IMR-90 (cell line): ENCODE results near the gene EIF2S2. TPM values are rescaled to one million over a fixed set of nuclear protein-coding genes. Genes with fewer than 3 reads are reported as not detected.

Source experiments
- ATAC-seq: fragments of 200-7000 bp; cut with Tn5 transposase; 2 replicates; pipeline ENCODE4 v1.9.1; 2020; ENCODE audit warnings: low read depth, mild to moderate bottlenecking, moderate library complexity
- BruUV-seq: library from RNA; stranded (reverse); fragments of 400-500 nt; replicated peaks from 2 replicates; lab custom pipeline; 2021; lab: Mats Ljungman, UMichigan
- CTCF ChIA-PET: fragments of 300-600 bp; formaldehyde crosslinking; extraction: SDS; loops from one replicate; lab custom pipeline; 2021; ENCODE audit warnings: antibody characterized with exemption; lab: Yijun Ruan, JAX
- POLR2A ChIA-PET: fragments of 300-600 bp; sonication (Branson Sonifier 250); formaldehyde crosslinking; loops from one replicate; lab custom pipeline; 2022; ENCODE audit warnings: antibody characterized with exemption; ENCODE audit not compliant: unreplicated experiment; lab: Charles Lee
- DNase-seq: peaks from one replicate; pipeline ENCODE4 v3.0.0; 2013
- H2AFZ ChIP-seq: replicated peaks from 2 replicates; pipeline ENCODE3; 2013; ENCODE audit warnings: low read length, mild to moderate bottlenecking; ENCODE audit not compliant: poor library complexity
- H2AK5ac ChIP-seq: 2 replicates; pipeline ENCODE4 v1.6.1; 2013; ENCODE audit warnings: low read depth, low read length, inconsistent platforms
- H2AK9ac ChIP-seq: replicated peaks from 2 replicates; pipeline ENCODE3; 2013; ENCODE audit warnings: mild to moderate bottlenecking, low read depth, low read length, moderate library complexity; ENCODE audit not compliant: poor library complexity
- H2BK120ac ChIP-seq: 2 replicates; pipeline ENCODE4 v1.6.1; 2013; ENCODE audit warnings: low read depth, low read length, inconsistent platforms
- H2BK15ac ChIP-seq: 3 replicates; pipeline ENCODE4 v1.6.1; 2013; ENCODE audit warnings: low read depth, low read length, inconsistent platforms
- H2BK20ac ChIP-seq: 2 replicates; pipeline ENCODE4 v1.6.1; 2013; ENCODE audit warnings: low read depth, mild to moderate bottlenecking, inconsistent platforms, low read length, moderate library complexity
- H2BK5ac ChIP-seq: 2 replicates; pipeline ENCODE4 v1.6.1; 2013; ENCODE audit warnings: mild to moderate bottlenecking, low read depth, low read length, inconsistent platforms; ENCODE audit not compliant: poor library complexity, severe bottlenecking
- H3K14ac ChIP-seq: replicated peaks from 2 replicates; pipeline ENCODE4 v1.6.1; 2013; ENCODE audit warnings: low read depth, low read length, inconsistent platforms
- H3K18ac ChIP-seq: 2 replicates; pipeline ENCODE4 v1.6.1; 2013; ENCODE audit warnings: low read depth, low read length, control low read depth
- H3K23ac ChIP-seq: 2 replicates; pipeline ENCODE4 v1.6.1; 2013; ENCODE audit warnings: low read depth, low read length, inconsistent platforms
- H3K27ac ChIP-seq: 2 replicates; pipeline ENCODE4 v1.5.1; 2013; ENCODE audit warnings: mild to moderate bottlenecking, control low read depth, low read length; ENCODE audit not compliant: insufficient read depth
- H3K27me3 ChIP-seq: 2 replicates; pipeline ENCODE4 v1.6.1; 2013; ENCODE audit warnings: low read length; ENCODE audit not compliant: control insufficient read depth, insufficient read depth
- H3K36me3 ChIP-seq: 2 replicates; pipeline ENCODE4 v1.6.1; 2013; ENCODE audit warnings: low read length, mixed read lengths; ENCODE audit not compliant: control insufficient read depth, insufficient read depth
- H3K4ac ChIP-seq: 2 replicates; pipeline ENCODE4 v1.6.1; 2013; ENCODE audit warnings: low read depth, low read length, inconsistent platforms
- H3K4me1 ChIP-seq: 2 replicates; pipeline ENCODE4 v1.6.1; 2013; ENCODE audit warnings: low read length, mixed read lengths; ENCODE audit not compliant: control insufficient read depth, insufficient read depth
- H3K4me2 ChIP-seq: 2 replicates; pipeline ENCODE4 v1.6.1; 2013; ENCODE audit warnings: low read depth, mild to moderate bottlenecking, control low read depth, low read length, moderate library complexity
- H3K4me3 ChIP-seq: 2 replicates; pipeline ENCODE4 v1.5.1; 2013; ENCODE audit warnings: low read depth, mild to moderate bottlenecking, control low read depth, low read length, moderate library complexity; ENCODE audit not compliant: insufficient read depth
- H3K56ac ChIP-seq: 2 replicates; pipeline ENCODE4 v1.6.1; 2013; ENCODE audit warnings: low read length, inconsistent platforms; ENCODE audit not compliant: insufficient read depth; ENCODE audit errors: extremely low read depth
- H3K79me1 ChIP-seq, 2 experiments: 2 replicates each; pipeline ENCODE4 v1.6.1; 2013; ENCODE audit warnings: low read length in 2 of 2, inconsistent platforms in 1 of 2, low read depth in 1 of 2
- H3K9ac ChIP-seq: 2 replicates; pipeline ENCODE4 v1.6.1; 2013; ENCODE audit warnings: low read depth, low read length, control low read depth
- H3K9me1 ChIP-seq: 2 replicates; pipeline ENCODE4 v1.6.1; 2013; ENCODE audit warnings: low read length, inconsistent platforms; ENCODE audit not compliant: insufficient read depth
- H3K9me3 ChIP-seq: 2 replicates; pipeline ENCODE4 v1.6.1; 2013; ENCODE audit warnings: low read length; ENCODE audit not compliant: control insufficient read depth, insufficient read depth
- H4K20me1 ChIP-seq: 2 replicates; pipeline ENCODE4 v1.6.1; 2013; ENCODE audit warnings: low read length, inconsistent platforms; ENCODE audit not compliant: insufficient read depth
- H4K5ac ChIP-seq: 2 replicates; pipeline ENCODE4 v1.6.1; 2013; ENCODE audit warnings: mild to moderate bottlenecking, low read depth, low read length, control low read depth
- H4K8ac ChIP-seq, 2 experiments: 2 replicates each; pipeline ENCODE4 v1.6.1; 2013; ENCODE audit warnings: low read depth in 2 of 2, low read length in 2 of 2, control low read depth in 1 of 2, inconsistent platforms in 1 of 2
- H4K91ac ChIP-seq: 2 replicates; pipeline ENCODE4 v1.6.1; 2013; ENCODE audit warnings: low read depth, low read length, inconsistent platforms; ENCODE audit not compliant: insufficient read depth
- BHLHE40 ChIP-seq: fragments of 150-350 bp; IDR thresholded peaks from 2 replicates; pipeline ENCODE4 v1.6.1; 2016; ENCODE audit warnings: mild to moderate bottlenecking, low read depth, low read length
- CEBPB ChIP-seq: IDR thresholded peaks from 2 replicates; pipeline ENCODE4 v1.6.1; 2012; ENCODE audit warnings: low read depth, low read length, improper control_type of control experiment
- CHD1 ChIP-seq: IDR thresholded peaks from 2 replicates; pipeline ENCODE4 v1.6.1; 2012; ENCODE audit warnings: low read depth, low read length, improper control_type of control experiment
- CTCF ChIP-seq: conservative IDR thresholded peaks from 2 replicates; pipeline ENCODE4 v1.5.1; 2012; ENCODE audit warnings: mild to moderate bottlenecking, low read depth, low read length, improper control_type of control experiment
- ELK1 ChIP-seq: fragments of 150-350 bp; IDR thresholded peaks from 2 replicates; pipeline ENCODE4 v1.6.1; 2016; ENCODE audit warnings: low read depth, mild to moderate bottlenecking, low read length, moderate library complexity, borderline replicate concordance
- FOS ChIP-seq: fragments of 150-350 bp; IDR thresholded peaks from 2 replicates; pipeline ENCODE4 v1.6.1; 2016; ENCODE audit warnings: low read depth, low read length
- MAFK ChIP-seq: IDR thresholded peaks from 2 replicates; pipeline ENCODE4 v1.6.1; 2012; ENCODE audit warnings: low read depth, low read length, improper control_type of control experiment
- MAZ ChIP-seq: IDR thresholded peaks from 2 replicates; pipeline ENCODE4 v1.6.1; 2012; ENCODE audit warnings: low read depth, mild to moderate bottlenecking, low read length, improper control_type of control experiment, moderate library complexity, borderline replicate concordance
- MXI1 ChIP-seq: IDR thresholded peaks from 2 replicates; pipeline ENCODE4 v1.6.1; 2012; ENCODE audit warnings: low read depth, mild to moderate bottlenecking, low read length, moderate library complexity, borderline replicate concordance
- NFE2L2 ChIP-seq: fragments of 150-350 bp; IDR thresholded peaks from 2 replicates; pipeline ENCODE4 v1.6.1; 2016; ENCODE audit warnings: low read depth, mild to moderate bottlenecking, low read length
- POLR2A ChIP-seq: IDR thresholded peaks from 2 replicates; pipeline ENCODE4 v1.6.1; 2012; ENCODE audit warnings: mild to moderate bottlenecking, low read depth, low read length
- RCOR1 ChIP-seq: IDR thresholded peaks from 2 replicates; pipeline ENCODE4 v1.6.1; 2012; ENCODE audit warnings: mild to moderate bottlenecking, low read length, improper control_type of control experiment; ENCODE audit not compliant: insufficient replicate concordance
- RFX5 ChIP-seq: IDR thresholded peaks from 2 replicates; pipeline ENCODE4 v1.8.0; 2012; ENCODE audit warnings: low read depth, mild to moderate bottlenecking, low read length, moderate library complexity
- WGBS, 2 experiments: methylation state at CpG; one replicate each; pipeline versions ENCODE4 v1.1.5 to v1.1.7; 2013; ENCODE audit warnings: missing lambda C conversion rate in 2 of 2; ENCODE audit not compliant: insufficient read length in 1 of 2; ENCODE audit errors: extremely low coverage in 2 of 2; 5-methylcytosine and 5-hydroxymethylcytosine counted together
- dilution Hi-C: fragments of 300-500 bp; cut with HindIII; formaldehyde crosslinking; loops from one replicate; pipeline ENCODE4 v1.14.3; 2018; ENCODE audit warnings: low sequenced_read_pairs; ENCODE audit not compliant: unreplicated experiment
- in situ Hi-C: fragments of 300-500 bp; cut with MboI; formaldehyde crosslinking; loops from 3 replicates; pipeline ENCODE4 v1.14.3; 2019; ENCODE audit warnings: low sequenced_read_pairs, inconsistent platforms, mixed read lengths
- intact Hi-C: fragments of 100-400 bp; cut with micrococcal nuclease; formaldehyde crosslinking; loops from 2 replicates; pipeline ENCODE4 v1.10.0; 2022
- polyA plus RNA-seq, 3 experiments: library from polyadenylated mRNA; depleted of rRNA; stranded (reverse); fragments of >200 nt; gene quantifications; 2 replicates each; pipeline ENCODE4 v1.2.3, GENCODE V29; 2012; ENCODE audit warnings: low replicate concordance in 1 of 3
- total RNA-seq: library from RNA; depleted of rRNA; stranded (reverse); fragments of >200 nt; gene quantifications from 2 replicates; pipeline ENCODE4 v1.2.3, GENCODE V29; 2012

EIF2S2 gene
- total and polyA plus RNA-seq, 2 of the 4 experiments (the other 2 are of a cell fraction) = 61.7 to 66.9 TPM

DNA sequence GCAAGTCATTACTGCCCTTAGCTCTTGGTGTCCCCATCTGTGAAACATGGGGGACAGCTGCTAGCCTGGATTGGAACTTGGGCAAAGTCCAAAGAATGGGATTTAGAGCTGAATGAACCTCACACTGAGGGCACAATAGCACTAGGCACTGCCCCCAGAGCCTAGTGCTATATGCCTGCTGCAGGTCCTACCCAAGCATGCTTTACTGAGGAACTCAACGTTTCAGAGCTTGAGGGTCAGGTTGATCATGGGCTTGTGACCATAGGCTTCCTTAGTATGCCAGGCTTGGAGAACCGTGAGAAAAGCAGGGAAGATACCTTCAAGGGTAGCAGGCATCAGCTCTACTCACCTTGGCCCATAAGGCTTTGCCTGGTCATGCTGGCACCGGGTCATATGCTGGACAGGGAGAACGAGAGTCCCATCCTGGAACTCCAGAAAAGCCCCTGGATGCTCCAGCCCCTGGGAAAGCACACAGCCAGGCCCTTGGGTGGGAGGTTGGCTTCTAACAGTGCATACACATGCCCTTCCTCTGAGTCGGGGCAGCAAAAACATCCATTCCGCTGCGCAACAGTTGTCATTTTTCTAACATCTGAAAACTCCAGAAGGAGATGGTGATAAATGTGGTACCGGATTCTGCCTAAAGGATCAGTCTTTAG lies 29.7 kb downstream of the EIF2S2 start:
- in situ Hi-C loops = no loop called here
- no peak overlapping the region for H3K14ac ChIP-seq
- H3K4me2 ChIP-seq = no peak overlapping the region
- no peak overlapping the region for H2AFZ ChIP-seq
- no peak overlapping the region for H2BK20ac ChIP-seq
- no peak overlapping the region for H4K8ac ChIP-seq
- no peak overlapping the region for H3K23ac ChIP-seq
- no peak overlapping the region for H3K27ac ChIP-seq
- TF ChIP-seq CHD1 (no peak), NFE2L2 (no peak), MXI1 (no peak), RFX5 (no peak), RCOR1 (no peak), CTCF (no peak), ELK1 (no peak), BHLHE40 (no peak), POLR2A (no peak), CEBPB (no peak), MAFK (no peak), MAZ (no peak), FOS (no peak)
- no peak overlapping the region for H2BK120ac ChIP-seq
- ATAC-seq (no peak), DNase-seq (no peak)
- no peaks in the 10 kb centered on the region for H3K9me3 ChIP-seq
- no peak overlapping the region for H3K56ac ChIP-seq
- intact Hi-C loops = no loop called here
- no TSS peak for BruUV-seq
- H4K20me1 ChIP-seq = peaks cover 76% of the 10 kb centered on the region
- no peak overlapping the region for H3K18ac ChIP-seq
- H2AK5ac ChIP-seq = no peak overlapping the region
- H4K91ac ChIP-seq = no peak overlapping the region
- no peak overlapping the region for H2BK15ac ChIP-seq
- no peak overlapping the region for H2BK5ac ChIP-seq
- peaks cover 45 to 96% of the 10 kb centered on the region in 2 experiments for H3K79me1 ChIP-seq
- no peak overlapping the region for H3K9ac ChIP-seq
- H2AK9ac ChIP-seq = no peak overlapping the region
- dilution Hi-C loops = no loop called here
- H3K4me3 ChIP-seq = no peak overlapping the region
- H3K9me1 ChIP-seq = peaks cover 38% of the 10 kb centered on the region
- no peaks in the 10 kb centered on the region for H3K27me3 ChIP-seq
- 100% methylated on average over 2 of the region's 8 CpGs; no CpG with 5 or more reads in 1 of the 2 experiments for WGBS, 2 experiments
- no peaks in the 10 kb centered on the region for H3K4me1 ChIP-seq
- CTCF ChIA-PET = interaction anchor here (0.7 to 0.9 kb wide), 2 partner anchors 149 to 219 kb away, joined by 3 read pairs; no protein-coding TSS in a partner anchor
- no peak overlapping the region for H4K5ac ChIP-seq
- peaks cover 69% of the 10 kb centered on the region for H3K36me3 ChIP-seq
- H3K4ac ChIP-seq = no peak overlapping the region
- POLR2A ChIA-PET = interaction anchor here (0.5 kb wide), 1 partner anchor 31 kb away, joined by 7 read pairs; no protein-coding TSS in a partner anchor
